GM20000 (cell line): ENCODE data around the gene MED10.

Experiments used
- DNase-seq: peaks from one replicate; pipeline ENCODE4 v3.0.0; 2012; ENCODE audit warnings: low spot score
- CTCF ChIP-seq: IDR thresholded peaks from 2 replicates; pipeline ENCODE4 v1.5.1; 2012; ENCODE audit warnings: mild to moderate bottlenecking, control low read depth; ENCODE audit errors: extremely low read depth, missing control alignments

MED10 gene

DNA sequence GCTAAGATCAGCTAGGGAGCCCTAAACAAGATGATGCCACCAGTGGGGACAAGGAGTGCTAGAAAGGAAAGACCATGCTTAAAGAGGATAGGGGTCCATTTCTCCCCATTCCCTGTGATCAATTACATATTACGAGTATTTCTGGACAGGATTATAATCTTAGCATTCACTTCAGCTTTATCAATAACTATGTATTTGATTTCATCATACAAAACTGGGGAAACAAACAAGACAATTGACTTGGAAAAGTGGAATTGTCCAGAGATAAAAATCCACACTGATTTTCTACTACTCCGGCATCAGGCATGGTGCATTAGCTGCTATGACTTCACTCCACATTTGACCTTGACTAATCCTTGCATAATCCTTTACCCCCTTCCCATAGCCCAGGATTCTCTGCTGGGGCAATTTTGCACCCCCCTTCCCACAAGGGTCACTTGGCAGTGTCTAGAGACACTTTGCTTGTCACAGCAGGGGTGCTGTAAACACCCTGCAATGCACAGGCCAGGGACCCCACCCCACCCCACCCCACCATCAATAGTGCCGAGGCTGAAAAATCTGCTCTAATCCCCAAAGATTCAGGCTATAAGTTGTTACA, 40.4 kb upstream of the MED10 start:
- DNase-seq = no peak

GRCh38 chr5:6417657-6418056, 39.3 kb upstream of the MED10 start:
- no peak for TF ChIP-seq CTCF
- no peak for DNase-seq

More for the DNA sequence above, 40.4 kb upstream of the MED10 start:
- no peak for TF ChIP-seq CTCF

DNA sequence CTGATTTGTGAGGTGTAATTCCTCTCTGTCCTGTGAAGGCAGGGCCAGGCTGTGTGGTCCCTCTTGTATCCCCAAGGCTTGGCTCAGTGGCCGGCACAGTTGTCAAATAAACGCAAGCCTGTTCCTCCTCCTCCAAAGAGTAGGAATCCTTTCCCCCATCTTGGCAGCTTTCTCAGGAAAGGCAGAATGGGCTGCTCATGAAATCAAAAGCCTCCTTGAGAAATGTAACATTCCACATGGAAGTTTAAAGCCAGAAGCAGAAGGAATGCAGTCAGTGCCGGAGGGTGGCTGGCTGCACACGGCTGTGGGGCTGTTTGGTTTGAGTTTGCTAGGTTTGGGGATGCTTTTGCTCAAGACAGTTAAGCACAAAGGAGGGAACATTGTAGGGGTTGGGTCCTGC, 34.5 kb upstream of the MED10 start:
- no peak for TF ChIP-seq CTCF
- no peak for DNase-seq

GRCh38 chr5:6411141-6411540, 32.8 kb upstream of the MED10 start:
- DNase-seq = no peak
- no peak for TF ChIP-seq CTCF

DNA sequence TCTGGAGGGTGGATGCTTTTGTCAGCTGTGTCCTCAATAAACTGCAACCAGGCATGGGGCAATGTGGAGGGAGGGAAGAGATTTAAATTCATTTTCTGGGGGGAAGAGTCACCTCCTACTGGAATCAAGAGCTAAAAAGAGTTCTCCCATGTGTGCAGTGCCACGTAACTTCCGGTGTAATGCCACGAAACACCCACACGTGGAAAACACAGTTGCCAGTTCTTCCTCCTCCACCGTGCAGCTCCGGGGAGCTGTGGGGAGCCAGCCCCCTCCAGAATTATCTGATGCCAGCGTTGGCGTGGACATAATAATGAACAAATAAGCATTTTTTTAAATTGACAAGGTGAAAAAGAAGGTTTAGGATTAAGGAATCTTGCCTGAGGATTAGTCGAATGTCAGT, 32.1 kb upstream of the MED10 start:
- TF ChIP-seq CTCF = no peak
- DNase-seq = no peak

DNA sequence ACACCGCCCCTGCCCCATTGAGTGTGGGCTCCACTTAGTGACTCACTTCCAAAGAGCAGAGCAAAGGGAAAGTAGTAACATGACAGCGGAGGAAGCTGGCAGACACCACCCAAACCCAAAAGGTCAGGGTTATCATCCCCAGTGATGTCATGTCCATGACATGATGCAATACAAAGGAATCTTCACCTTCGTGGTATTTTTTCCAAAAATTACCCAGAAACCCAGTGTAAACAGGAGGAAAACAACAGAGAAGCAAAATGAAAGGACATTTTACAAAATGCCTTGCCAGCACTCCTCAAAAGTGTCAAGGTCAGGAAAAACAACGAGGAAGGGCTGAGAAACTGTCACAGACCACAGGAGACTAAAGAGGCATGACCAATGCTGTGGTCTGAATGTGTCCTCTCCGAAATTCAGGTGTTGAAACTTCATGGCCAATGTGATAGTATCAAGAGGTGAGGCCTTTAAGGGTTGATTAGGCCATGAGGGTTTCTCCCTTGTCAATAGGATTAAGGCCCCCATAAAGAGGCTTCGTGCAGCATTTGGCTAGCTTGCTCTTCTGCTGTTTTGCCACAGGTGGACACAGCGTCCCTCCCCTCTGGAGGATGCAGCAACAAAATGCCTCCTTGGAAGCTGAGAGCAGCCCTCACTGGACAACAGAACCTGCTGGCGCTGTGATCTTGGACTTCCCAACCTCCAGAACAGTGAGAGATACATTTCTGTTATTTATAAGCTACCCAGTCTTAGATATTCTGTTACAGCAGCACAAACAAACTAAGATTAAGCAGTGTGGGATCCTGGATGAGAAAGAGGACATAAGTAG, 30.5 kb upstream of the MED10 start:
- DNase-seq = no peak
- no peak for TF ChIP-seq CTCF

DNA sequence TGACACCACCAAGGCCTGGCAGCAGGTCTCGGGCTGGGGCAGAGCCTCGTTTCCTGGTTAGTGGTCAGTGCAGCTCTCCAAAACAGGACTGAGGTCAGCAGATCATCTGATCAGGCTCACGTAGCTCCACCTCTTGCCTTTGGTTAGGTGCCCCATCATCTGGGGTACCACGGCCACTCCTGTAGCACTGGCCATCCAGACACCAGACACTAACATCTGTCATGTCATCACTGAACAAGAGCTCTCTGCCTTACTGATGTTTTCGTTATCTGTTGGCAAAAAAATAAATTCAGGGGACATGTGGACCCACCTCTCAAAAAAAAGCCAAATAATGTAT, 29.9 kb upstream of the MED10 start:
- no peak for DNase-seq
- no peak for TF ChIP-seq CTCF
